Colonic mucosa (tissue), 4 donors: Measurements from ENCODE around the gene SORCS1. TPM values are rescaled to one million over a fixed set of nuclear protein-coding genes. Genes with fewer than 3 reads are reported as not detected.

Experiments used
- DNase-seq: peaks from one replicate; pipeline ENCODE4 v3.0.0-alpha.2; 2020
- H3K27ac ChIP-seq: fragments of 200-600 bp; one replicate; pipeline ENCODE4 v1.8.0; 2021
- H3K27me3 ChIP-seq: fragments of 200-600 bp; one replicate; pipeline ENCODE4 v1.8.0; 2021
- H3K36me3 ChIP-seq: fragments of 200-600 bp; one replicate; pipeline ENCODE4 v1.8.0; 2021
- H3K4me1 ChIP-seq: fragments of 200-600 bp; one replicate; pipeline ENCODE4 v1.8.0; 2021; ENCODE audit warnings: mild to moderate bottlenecking
- H3K4me3 ChIP-seq: fragments of 200-600 bp; one replicate; pipeline ENCODE4 v1.8.0; 2021
- H3K9ac ChIP-seq, 2 donors: one replicate each; pipeline ENCODE4 v1.7.0; 2013; ENCODE audit warnings: control low read depth in 2 of 2, low read depth in 2 of 2, low read length in 2 of 2
- H3K9me3 ChIP-seq: fragments of 200-600 bp; one replicate; pipeline ENCODE4 v1.8.0; 2021
- CTCF ChIP-seq: fragments of 200-600 bp; IDR thresholded peaks from one replicate; pipeline ENCODE4 v1.8.0; 2022; ENCODE audit warnings: antibody characterized with exemption, mild to moderate bottlenecking
- intact Hi-C: fragments of 100-400 bp; cut with DNase I; formaldehyde crosslinking; loops from one replicate; pipeline ENCODE4 v1.14.1; 2022
- total RNA-seq, 2 donors: library from RNA; stranded (reverse); fragmentation: NEBNext Ultra II Directional in 1 of 2; extraction: Animal tissue kit (Norgen Biotek cat#: 25700) in 1 of 2; gene quantifications; one replicate each; pipeline ENCODE4 v1.2.1, GENCODE V29; 2021
- donor health status: healthy.
- donor health status: DM: no; HTN: no; CAD: no.
- donor health status: DM: no; HTN: no; CAD: no.

The SORCS1 gene
- total RNA-seq, 2 donors from 2014 or later = 0.40 to 1.6 TPM

DNA sequence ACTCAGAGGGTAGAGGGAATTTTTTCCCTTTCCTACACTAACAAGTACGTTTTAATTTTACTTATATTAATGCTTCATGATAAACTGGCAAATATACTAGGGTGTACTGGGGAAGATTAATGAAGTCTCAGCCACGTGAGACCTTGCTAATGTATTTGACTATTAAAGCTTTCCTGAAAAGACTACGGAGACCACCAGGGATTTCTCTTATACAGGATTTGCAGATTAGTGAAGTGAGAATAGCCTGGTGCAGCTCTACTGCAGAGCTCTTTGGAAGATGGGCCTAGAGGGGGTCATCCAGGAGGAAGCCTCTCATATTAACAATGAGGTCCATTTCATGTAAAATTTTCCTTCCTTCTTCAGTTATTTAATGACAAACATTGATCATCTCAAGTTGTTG lies 379.0 kb downstream of the SORCS1 start:
- Histone ChIP-seq H3K9me3 (peaks cover 3% of the 10 kb centered on the region), H3K27ac (no peak overlapping the region), H3K36me3 (no peaks in the 10 kb centered on the region), H3K27me3 (no peaks in the 10 kb centered on the region), H3K4me3 (no peak overlapping the region), H3K4me1 (no peaks in the 10 kb centered on the region), H3K9ac (no peak overlapping the region)
- DNase-seq = no peak
- TF ChIP-seq CTCF = no peak
- intact Hi-C loops = no loop called here

- Histone ChIP-seq H3K27ac (no peak overlapping the region), H3K9me3 (no peaks in the 10 kb centered on the region), H3K36me3 (no peaks in the 10 kb centered on the region), H3K9ac (no peak overlapping the region), H3K27me3 (no peaks in the 10 kb centered on the region), H3K4me3 (no peak overlapping the region), H3K4me1 (no peaks in the 10 kb centered on the region)
- intact Hi-C loops = no loop called here
- no peak for DNase-seq
- TF ChIP-seq CTCF = no peak
These were observed 383.9 kb downstream of the SORCS1 start for GRCh38 chr10:106780632-106781031.

DNA sequence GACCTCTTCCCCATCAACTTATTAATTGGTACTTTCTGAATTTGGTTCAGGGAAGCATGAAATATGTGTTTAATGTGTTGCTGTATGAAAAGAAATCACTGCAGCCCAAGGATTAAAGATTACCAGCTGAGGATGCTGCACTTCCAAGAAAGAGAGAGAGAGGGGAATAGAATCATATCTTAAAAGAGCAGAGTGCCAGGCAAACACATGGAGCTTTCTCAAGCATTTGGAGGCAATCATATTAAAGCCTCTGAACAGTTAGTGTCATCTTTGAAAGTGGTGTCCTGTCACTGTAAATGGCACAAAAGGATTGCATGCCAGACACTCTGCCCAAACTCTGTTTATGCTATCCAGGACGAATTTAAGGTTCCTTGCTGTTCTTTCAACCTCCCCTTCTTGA lies 386.7 kb downstream of the SORCS1 start:
- Histone ChIP-seq H3K4me3 (no peak overlapping the region), H3K4me1 (no peaks in the 10 kb centered on the region), H3K27ac (no peak overlapping the region), H3K9me3 (no peaks in the 10 kb centered on the region), H3K27me3 (no peaks in the 10 kb centered on the region), H3K9ac (no peak overlapping the region), H3K36me3 (no peaks in the 10 kb centered on the region)
- intact Hi-C loops = no loop called here
- DNase-seq = no peak
- TF ChIP-seq CTCF = no peak

DNA sequence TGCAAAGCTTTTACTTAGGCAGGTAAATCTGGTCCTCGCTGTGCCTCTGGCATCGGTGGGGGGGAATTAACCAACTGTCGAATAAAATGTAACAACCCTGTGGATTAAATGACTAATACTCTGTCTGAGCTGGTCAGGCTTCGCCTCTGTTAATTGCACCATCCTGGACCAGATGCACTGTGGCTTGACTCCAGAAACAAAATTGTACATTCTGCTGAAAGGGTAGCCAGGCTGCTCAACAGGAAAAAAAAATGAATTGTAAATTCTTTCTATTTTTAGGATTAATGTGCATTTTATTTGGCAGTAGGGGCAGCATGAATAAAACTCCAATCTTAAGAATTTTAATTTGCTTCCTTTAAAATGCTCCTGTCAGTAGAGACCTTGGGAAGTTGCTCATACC lies 389.4 kb downstream of the SORCS1 start:
- H3K4me3 ChIP-seq = no peak overlapping the region
- no peak overlapping the region for H3K27ac ChIP-seq
- H3K9ac ChIP-seq = no peak overlapping the region
- DNase-seq = no peak
- H3K36me3 ChIP-seq = no peaks in the 10 kb centered on the region
- intact Hi-C loops = no loop called here
- no peaks in the 10 kb centered on the region for H3K27me3 ChIP-seq
- no peaks in the 10 kb centered on the region for H3K9me3 ChIP-seq
- no peak for TF ChIP-seq CTCF
- no peaks in the 10 kb centered on the region for H3K4me1 ChIP-seq

GRCh38 chr10:106772957-106773356 lies 391.5 kb downstream of the SORCS1 start:
- H3K36me3 ChIP-seq = no peaks in the 10 kb centered on the region
- no peaks in the 10 kb centered on the region for H3K4me1 ChIP-seq
- no peak overlapping the region for H3K4me3 ChIP-seq
- H3K9me3 ChIP-seq = no peaks in the 10 kb centered on the region
- H3K27ac ChIP-seq = no peak overlapping the region
- intact Hi-C loops = no loop called here
- TF ChIP-seq CTCF = no peak
- H3K9ac ChIP-seq = no peak overlapping the region
- DNase-seq = no peak
- no peaks in the 10 kb centered on the region for H3K27me3 ChIP-seq

DNA sequence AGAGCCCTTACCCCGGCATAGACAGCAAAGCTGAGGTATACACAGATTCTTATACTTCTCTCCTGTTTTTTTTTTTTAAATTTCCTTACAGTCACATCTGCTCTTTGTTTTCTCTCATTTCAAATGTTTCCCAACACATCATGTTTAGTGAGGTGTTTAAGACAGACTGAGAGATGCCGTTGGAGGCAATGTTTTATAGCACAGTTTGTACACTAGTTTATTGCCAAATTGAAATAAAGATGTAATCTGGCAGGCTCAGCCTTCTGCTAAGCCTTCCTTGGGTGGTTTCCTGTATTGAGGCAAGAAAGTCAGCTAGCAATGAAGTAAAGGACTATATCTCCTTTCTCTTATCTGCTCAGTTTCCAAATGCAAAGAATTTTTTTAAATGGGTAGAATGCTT lies 393.4 kb downstream of the SORCS1 start:
- Histone ChIP-seq H3K36me3 (no peaks in the 10 kb centered on the region), H3K9ac (no peak overlapping the region), H3K4me1 (no peaks in the 10 kb centered on the region), H3K27me3 (no peaks in the 10 kb centered on the region), H3K27ac (no peak overlapping the region), H3K9me3 (no peaks in the 10 kb centered on the region), H3K4me3 (no peak overlapping the region)
- TF ChIP-seq CTCF = no peak
- no peak for DNase-seq
- intact Hi-C loops = no loop called here
